HL-60 (cell line): Measurements from ENCODE around the gene ANKDD1B.

Source experiments
- DNase-seq, 2 experiments: peaks; one replicate each; pipeline ENCODE4 v3.0.0-alpha.2; 2010 to 2020; ENCODE audit warnings: low read depth in 1 of 2, low spot score in 1 of 2
- H3K27ac ChIP-seq: fragments of 250-450 bp; sonication (Bioruptor Pico); replicated peaks from 2 replicates; pipeline ENCODE4 v1.5.1; 2020; ENCODE audit warnings: mild to moderate bottlenecking, moderate library complexity
- H3K27me3 ChIP-seq: fragments of 250-450 bp; sonication (Bioruptor Pico); 2 replicates; pipeline ENCODE4 v1.5.1; 2021; ENCODE audit warnings: mild to moderate bottlenecking, moderate library complexity; ENCODE audit not compliant: insufficient read depth, poor library complexity, severe bottlenecking
- H3K4me3 ChIP-seq: replicated peaks from 2 replicates; pipeline ENCODE4 v1.5.1; 2011; ENCODE audit warnings: mild to moderate bottlenecking, control low read depth, low read length; ENCODE audit not compliant: insufficient read depth
- GABPA ChIP-seq: IDR thresholded peaks from 2 replicates; pipeline ENCODE4 v1.6.1; 2012; ENCODE audit warnings: low read depth
- POLR2AphosphoS5 ChIP-seq: IDR thresholded peaks from 2 replicates; pipeline ENCODE4 v1.6.1; 2012; ENCODE audit warnings: low read depth
- SPI1 ChIP-seq: IDR thresholded peaks from 2 replicates; pipeline ENCODE4 v1.6.1; 2012; ENCODE audit warnings: low read depth, mild to moderate bottlenecking, borderline replicate concordance
- TF ChIP-seq, protein P1 (sequence below): IDR thresholded peaks from 2 replicates; pipeline ENCODE4 v1.6.1; 2012; ENCODE audit warnings: low read depth; ENCODE audit not compliant: insufficient replicate concordance
- TF ChIP-seq, protein P2 (sequence below): IDR thresholded peaks from one replicate; pipeline ENCODE4 v1.5.1; 2011; ENCODE audit warnings: low read length, control low read depth, inconsistent platforms; ENCODE audit not compliant: insufficient read depth

ANKDD1B gene

DNA sequence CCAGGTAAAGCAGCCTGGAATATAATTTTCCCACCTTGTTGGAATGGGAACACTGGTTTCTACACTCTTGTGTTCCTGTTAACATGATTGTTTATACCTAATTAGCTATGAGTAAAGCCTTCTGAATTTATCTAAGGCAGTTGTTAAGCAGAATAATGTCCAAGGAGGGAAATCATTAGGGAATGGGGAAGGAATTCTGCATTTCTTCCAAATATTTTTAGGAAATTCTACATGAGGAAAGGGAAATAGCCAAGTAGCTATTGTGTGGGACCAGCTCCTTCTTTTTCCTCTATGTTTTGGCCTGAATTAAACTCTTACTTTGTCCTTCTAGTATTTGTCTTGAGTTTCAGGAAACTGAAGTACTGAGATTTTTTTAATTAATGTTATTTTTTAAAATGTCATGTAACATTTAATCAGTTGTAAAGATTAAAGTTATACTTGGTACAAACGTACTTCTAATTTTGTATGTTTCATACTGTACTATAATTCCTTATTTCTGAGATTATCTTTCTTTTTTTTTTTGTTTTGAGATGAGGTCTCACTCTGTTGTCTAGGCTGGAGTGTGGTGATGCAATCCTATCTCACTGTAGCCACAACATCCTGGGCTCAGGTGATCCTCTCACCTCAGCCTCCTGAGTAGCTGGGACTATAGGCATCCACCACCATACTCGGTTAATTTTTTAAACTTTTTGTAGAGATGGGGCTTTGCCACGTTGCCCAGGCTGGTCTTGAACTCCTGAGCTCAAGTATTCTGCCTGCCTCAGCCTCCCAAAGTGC, 28.5 kb downstream of the ANKDD1B start:
- no peak for TF ChIP-seq SPI1
- no peak for TF ChIP-seq POLR2AphosphoS5
- TF ChIP-seq GABPA = no peak
- TF ChIP-seq, protein P1, sequence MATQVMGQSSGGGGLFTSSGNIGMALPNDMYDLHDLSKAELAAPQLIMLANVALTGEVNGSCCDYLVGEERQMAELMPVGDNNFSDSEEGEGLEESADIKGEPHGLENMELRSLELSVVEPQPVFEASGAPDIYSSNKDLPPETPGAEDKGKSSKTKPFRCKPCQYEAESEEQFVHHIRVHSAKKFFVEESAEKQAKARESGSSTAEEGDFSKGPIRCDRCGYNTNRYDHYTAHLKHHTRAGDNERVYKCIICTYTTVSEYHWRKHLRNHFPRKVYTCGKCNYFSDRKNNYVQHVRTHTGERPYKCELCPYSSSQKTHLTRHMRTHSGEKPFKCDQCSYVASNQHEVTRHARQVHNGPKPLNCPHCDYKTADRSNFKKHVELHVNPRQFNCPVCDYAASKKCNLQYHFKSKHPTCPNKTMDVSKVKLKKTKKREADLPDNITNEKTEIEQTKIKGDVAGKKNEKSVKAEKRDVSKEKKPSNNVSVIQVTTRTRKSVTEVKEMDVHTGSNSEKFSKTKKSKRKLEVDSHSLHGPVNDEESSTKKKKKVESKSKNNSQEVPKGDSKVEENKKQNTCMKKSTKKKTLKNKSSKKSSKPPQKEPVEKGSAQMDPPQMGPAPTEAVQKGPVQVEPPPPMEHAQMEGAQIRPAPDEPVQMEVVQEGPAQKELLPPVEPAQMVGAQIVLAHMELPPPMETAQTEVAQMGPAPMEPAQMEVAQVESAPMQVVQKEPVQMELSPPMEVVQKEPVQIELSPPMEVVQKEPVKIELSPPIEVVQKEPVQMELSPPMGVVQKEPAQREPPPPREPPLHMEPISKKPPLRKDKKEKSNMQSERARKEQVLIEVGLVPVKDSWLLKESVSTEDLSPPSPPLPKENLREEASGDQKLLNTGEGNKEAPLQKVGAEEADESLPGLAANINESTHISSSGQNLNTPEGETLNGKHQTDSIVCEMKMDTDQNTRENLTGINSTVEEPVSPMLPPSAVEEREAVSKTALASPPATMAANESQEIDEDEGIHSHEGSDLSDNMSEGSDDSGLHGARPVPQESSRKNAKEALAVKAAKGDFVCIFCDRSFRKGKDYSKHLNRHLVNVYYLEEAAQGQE = no peak
- TF ChIP-seq, protein P2, sequence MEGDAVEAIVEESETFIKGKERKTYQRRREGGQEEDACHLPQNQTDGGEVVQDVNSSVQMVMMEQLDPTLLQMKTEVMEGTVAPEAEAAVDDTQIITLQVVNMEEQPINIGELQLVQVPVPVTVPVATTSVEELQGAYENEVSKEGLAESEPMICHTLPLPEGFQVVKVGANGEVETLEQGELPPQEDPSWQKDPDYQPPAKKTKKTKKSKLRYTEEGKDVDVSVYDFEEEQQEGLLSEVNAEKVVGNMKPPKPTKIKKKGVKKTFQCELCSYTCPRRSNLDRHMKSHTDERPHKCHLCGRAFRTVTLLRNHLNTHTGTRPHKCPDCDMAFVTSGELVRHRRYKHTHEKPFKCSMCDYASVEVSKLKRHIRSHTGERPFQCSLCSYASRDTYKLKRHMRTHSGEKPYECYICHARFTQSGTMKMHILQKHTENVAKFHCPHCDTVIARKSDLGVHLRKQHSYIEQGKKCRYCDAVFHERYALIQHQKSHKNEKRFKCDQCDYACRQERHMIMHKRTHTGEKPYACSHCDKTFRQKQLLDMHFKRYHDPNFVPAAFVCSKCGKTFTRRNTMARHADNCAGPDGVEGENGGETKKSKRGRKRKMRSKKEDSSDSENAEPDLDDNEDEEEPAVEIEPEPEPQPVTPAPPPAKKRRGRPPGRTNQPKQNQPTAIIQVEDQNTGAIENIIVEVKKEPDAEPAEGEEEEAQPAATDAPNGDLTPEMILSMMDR = no peak
- H3K4me3 ChIP-seq = no peak overlapping the region
- DNase-seq = no peak
- H3K27me3 ChIP-seq = no peaks in the 10 kb centered on the region
- no peak overlapping the region for H3K27ac ChIP-seq

DNA sequence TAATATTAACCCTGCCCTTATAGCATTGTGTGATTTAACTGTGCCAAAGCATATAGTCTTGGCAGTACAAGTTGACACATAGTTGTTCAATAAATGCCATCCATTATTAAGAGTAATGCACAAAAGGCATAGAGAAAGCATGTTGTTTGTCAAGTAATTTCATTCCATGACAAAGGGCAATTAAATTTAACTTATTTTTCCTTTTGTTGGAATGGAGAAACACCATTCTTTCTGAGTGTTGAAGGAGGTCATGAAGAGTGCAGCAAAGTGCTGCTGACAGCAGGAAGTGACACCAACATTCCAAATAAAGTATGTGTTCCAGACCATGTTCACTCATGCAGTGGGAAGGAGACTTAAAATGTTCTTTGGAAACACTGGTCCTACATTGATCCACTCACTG, 29.1 kb downstream of the ANKDD1B start:
- H3K4me3 ChIP-seq = no peak overlapping the region
- no peaks in the 10 kb centered on the region for H3K27me3 ChIP-seq
- no peak overlapping the region for H3K27ac ChIP-seq
- TF ChIP-seq, protein P2 = no peak
- no peak for DNase-seq

DNA sequence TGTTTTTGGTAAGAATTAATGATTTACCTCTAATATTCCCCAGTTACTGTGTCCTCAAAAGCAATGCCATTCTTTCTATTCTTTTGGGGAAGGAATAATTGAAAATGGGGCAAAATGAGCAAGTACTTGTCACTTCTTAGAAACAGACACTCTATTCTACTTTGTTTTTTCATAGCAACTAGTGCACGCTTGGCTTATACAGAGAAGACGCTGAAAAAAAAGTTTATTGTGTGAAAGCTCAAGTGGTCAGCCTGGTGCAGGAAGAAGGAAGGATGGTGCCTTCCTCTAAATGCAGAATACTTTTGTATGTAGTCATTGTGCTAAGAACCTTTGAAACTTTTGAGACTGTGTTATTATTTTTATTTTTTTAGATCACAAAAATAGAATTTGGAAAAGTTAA, 29.6 kb downstream of the ANKDD1B start:
- Histone ChIP-seq H3K4me3 (no peak overlapping the region), H3K27me3 (no peaks in the 10 kb centered on the region), H3K27ac (no peak overlapping the region)
- TF ChIP-seq GABPA = no peak
- no peak for DNase-seq

DNA sequence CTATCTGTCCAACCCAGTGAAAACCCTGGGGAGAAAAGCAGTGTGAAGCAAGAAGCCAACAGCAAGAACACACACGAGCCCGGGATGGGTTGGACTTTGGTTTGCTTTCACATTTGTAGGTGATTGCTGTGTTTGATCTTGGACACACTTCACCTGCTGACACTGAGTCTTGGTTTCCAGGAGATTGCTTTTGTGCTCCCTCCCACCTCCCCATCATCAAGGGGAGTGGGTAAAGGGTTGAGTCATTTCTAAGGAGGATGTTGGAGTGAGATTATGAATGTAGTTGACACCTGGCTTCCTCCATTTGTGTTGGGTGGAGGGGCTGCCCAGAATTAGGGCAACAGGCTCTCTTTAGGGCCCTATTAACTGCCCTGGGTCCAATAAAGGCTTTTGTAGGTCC, 37.5 kb downstream of the ANKDD1B start:
- Histone ChIP-seq H3K4me3 (no peak overlapping the region), H3K27me3 (no peaks in the 10 kb centered on the region), H3K27ac (no peak overlapping the region)
- TF ChIP-seq, protein P1 = no peak
- no peak for DNase-seq

DNA sequence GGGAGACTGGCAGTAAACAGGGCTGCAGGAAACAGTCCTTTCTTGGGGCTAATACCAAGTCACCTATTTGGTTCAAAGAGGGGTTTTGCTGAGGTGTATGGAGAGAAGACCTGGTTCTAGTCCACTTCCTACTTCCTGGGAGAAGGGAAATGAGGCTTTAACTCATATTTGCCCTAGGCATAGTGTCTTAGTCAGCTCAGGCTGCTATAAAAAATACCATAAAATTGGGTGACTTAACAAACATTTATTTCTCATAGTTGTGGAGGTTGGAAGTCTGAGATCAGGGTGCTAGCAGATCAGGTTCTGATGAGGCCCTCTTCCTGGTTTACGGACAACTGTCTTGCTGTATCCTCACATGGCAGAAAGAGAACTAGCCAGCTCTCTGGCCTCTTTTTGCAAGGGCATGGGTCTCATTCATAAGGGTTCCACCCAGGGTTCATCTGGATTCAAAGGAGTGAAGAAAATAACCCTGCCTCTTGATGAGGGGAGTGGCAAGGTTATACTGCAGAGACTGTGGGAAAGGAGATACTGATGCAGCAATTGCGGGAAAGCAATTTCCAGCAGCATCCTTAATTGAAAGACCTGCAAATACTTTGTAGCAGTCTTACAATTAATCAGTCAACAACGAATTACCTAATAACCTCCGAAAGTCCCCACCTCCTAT, 40.5 kb downstream of the ANKDD1B start:
- DNase-seq = no peak
- TF ChIP-seq, protein P2 = no peak
- TF ChIP-seq, protein P1 = no peak
- TF ChIP-seq GABPA (no peak), POLR2AphosphoS5 (no peak), SPI1 (no peak)
- no peak overlapping the region for H3K27ac ChIP-seq
- no peak overlapping the region for H3K4me3 ChIP-seq
- no peaks in the 10 kb centered on the region for H3K27me3 ChIP-seq
